PFSK-1 (cell line): ENCODE measurements around the gene SDC1.

Experiments
- FOXP2 ChIP-seq: optimal IDR thresholded peaks from 2 replicates; pipeline ENCODE3; 2011; ENCODE audit warnings: borderline replicate concordance, control low read depth, inconsistent platforms; ENCODE audit not compliant: insufficient read depth; ENCODE audit errors: extremely low read length, extremely low read depth
- POLR2AphosphoS5 ChIP-seq: IDR thresholded peaks from 2 replicates; pipeline ENCODE4 v1.6.1; 2012; ENCODE audit warnings: low read depth, mild to moderate bottlenecking, control low read depth, low read length, moderate library complexity
- SIN3A ChIP-seq: IDR thresholded peaks from 2 replicates; pipeline ENCODE4 v1.6.1; 2012; ENCODE audit warnings: mild to moderate bottlenecking, low read length, moderate library complexity, borderline replicate concordance; ENCODE audit not compliant: insufficient read depth
- TAF1 ChIP-seq: IDR thresholded peaks from 2 replicates; pipeline ENCODE4 v1.6.1; 2012; ENCODE audit warnings: low read length, control low read depth, borderline replicate concordance; ENCODE audit not compliant: insufficient read depth
- TF ChIP-seq, protein P1 (sequence below), 2 experiments: IDR thresholded peaks; 2 replicates each; pipeline versions ENCODE4 v1.6.1 to v1.8.0; 2011 to 2012; ENCODE audit warnings: low read depth in 2 of 2, low read length in 2 of 2, control low read depth in 1 of 2, inconsistent platforms in 1 of 2, mild to moderate bottlenecking in 1 of 2, moderate library complexity in 1 of 2; ENCODE audit not compliant: insufficient read depth in 1 of 2

The SDC1 gene

GRCh38 chr2:20257411-20257810, 32.5 kb upstream of the SDC1 start:
- TF ChIP-seq FOXP2, result no peak
- no peak for TF ChIP-seq POLR2AphosphoS5
- no peak for TF ChIP-seq SIN3A
- no peak for TF ChIP-seq TAF1
- TF ChIP-seq, protein P1, sequence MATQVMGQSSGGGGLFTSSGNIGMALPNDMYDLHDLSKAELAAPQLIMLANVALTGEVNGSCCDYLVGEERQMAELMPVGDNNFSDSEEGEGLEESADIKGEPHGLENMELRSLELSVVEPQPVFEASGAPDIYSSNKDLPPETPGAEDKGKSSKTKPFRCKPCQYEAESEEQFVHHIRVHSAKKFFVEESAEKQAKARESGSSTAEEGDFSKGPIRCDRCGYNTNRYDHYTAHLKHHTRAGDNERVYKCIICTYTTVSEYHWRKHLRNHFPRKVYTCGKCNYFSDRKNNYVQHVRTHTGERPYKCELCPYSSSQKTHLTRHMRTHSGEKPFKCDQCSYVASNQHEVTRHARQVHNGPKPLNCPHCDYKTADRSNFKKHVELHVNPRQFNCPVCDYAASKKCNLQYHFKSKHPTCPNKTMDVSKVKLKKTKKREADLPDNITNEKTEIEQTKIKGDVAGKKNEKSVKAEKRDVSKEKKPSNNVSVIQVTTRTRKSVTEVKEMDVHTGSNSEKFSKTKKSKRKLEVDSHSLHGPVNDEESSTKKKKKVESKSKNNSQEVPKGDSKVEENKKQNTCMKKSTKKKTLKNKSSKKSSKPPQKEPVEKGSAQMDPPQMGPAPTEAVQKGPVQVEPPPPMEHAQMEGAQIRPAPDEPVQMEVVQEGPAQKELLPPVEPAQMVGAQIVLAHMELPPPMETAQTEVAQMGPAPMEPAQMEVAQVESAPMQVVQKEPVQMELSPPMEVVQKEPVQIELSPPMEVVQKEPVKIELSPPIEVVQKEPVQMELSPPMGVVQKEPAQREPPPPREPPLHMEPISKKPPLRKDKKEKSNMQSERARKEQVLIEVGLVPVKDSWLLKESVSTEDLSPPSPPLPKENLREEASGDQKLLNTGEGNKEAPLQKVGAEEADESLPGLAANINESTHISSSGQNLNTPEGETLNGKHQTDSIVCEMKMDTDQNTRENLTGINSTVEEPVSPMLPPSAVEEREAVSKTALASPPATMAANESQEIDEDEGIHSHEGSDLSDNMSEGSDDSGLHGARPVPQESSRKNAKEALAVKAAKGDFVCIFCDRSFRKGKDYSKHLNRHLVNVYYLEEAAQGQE (IDR thresholded peaks at IDR 0.05; ENCODE audit: insufficient read depth in 1 of 2, low read depth in 2 of 2, low read length in 2 of 2), result no peak

DNA sequence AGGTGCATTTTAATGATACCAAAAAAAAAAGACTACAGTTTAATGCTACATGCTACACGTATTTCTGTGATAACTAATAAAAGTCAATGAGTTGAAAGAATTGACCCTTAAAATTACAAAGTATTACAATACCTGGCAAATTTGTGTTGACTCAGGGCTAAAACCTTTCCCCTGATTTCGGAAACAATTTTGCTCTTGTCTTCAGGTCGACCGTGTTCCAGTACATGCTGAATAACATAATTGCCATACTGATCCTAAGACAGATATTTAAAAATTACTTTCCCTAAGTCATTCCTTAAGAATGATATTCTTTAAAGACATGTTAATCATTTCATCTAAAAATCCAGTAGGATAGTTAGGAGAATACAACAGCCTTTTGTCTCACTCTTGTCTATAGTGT, 29.8 kb upstream of the SDC1 start:
- no peak for TF ChIP-seq POLR2AphosphoS5
- TF ChIP-seq FOXP2, result no peak
- TF ChIP-seq, protein P1 (IDR thresholded peaks at IDR 0.05; ENCODE audit: insufficient read depth in 1 of 2, low read depth in 2 of 2, low read length in 2 of 2), result no peak
- TF ChIP-seq SIN3A, result no peak
- TF ChIP-seq TAF1, result no peak

DNA sequence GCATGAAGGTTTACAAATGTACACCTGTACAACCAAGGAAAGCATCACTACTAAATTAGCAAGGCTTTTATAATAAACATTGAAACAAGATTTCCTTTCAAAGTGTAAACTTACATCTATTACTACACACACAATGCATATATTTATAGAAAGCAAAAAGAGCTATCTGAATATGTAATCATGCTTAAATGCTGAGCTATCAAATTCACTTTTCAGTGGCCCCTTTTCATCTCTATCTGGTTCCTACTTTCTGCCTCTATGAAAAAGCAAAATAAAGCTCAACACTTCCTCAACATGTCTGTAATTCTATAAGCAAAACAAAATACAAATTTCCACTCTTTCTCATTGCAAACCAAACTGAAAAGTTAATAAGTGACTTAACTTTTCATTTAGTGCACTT, 25.5 kb upstream of the SDC1 start:
- no peak for TF ChIP-seq SIN3A
- TF ChIP-seq FOXP2, result no peak
- TF ChIP-seq, protein P1 (IDR thresholded peaks at IDR 0.05; ENCODE audit: insufficient read depth in 1 of 2, low read depth in 2 of 2, low read length in 2 of 2), result no peak
- no peak for TF ChIP-seq POLR2AphosphoS5
- no peak for TF ChIP-seq TAF1

DNA sequence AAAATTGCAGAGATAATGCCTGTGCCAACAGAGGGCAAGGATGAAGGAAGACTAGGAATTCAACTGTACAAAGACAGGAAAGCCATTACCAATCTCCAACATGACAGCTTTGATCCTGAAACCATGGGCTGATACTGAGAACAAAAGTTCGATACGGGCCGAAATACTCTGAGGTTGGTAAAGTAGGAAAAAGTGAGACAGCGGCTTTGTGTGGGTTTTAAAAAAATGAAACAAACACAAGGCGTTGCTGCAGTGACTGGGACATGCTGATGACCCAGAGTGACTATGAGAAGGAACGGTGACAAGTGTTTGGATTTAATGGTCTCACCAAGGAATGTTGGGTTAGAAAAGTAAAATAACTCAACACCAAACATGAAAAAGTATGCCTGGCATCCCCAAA, 24.2 kb upstream of the SDC1 start:
- TF ChIP-seq SIN3A (no peak), FOXP2 (no peak), POLR2AphosphoS5 (no peak), TAF1 (no peak)
- TF ChIP-seq, protein P1 (IDR thresholded peaks at IDR 0.05; ENCODE audit: insufficient read depth in 1 of 2, low read depth in 2 of 2, low read length in 2 of 2), result no peak

DNA sequence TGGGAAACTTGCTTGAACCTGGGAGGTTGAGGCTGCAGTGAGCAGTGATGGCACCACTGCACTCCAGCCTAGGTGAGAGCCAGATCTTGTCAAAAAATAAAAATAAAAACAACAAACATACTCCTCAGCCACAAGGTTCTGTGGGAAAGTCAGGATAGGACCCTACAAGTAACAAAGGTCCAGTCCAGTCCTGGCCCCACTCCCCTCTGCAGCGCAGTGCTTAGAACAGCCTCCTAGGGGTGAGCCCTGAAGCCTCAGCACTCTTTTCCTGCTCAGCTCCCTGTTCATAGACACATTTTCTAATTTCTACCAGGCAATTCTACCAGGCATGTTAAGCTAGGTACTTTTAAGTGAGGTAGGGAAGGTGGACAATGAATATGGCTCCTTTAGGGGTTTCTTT, 22.2 kb upstream of the SDC1 start:
- TF ChIP-seq POLR2AphosphoS5, result no peak
- TF ChIP-seq TAF1, result no peak
- TF ChIP-seq, protein P1 (IDR thresholded peaks at IDR 0.05; ENCODE audit: insufficient read depth in 1 of 2, low read depth in 2 of 2, low read length in 2 of 2), result no peak
- no peak for TF ChIP-seq FOXP2
- no peak for TF ChIP-seq SIN3A
